CD4-positive, CD25-positive, alpha-beta regulatory T cell (primary cell): ENCODE measurements around the gene EMX2. TPM values are rescaled to one million over a fixed set of nuclear protein-coding genes. Genes with fewer than 3 reads are reported as not detected.

Experiments
- ATAC-seq, 2 donors: fragments of 150-1000 bp; cut with Tn5 transposase; one replicate each; pipeline ENCODE4 v1.10.0; 2021; ENCODE audit warnings: low read depth in 2 of 2, moderate number of reproducible peaks in 2 of 2, moderate library complexity in 1 of 2
- DNase-seq, 3 donors: peaks; one replicate each; pipeline versions ENCODE4 v3.0.0 to v3.0.0-alpha.2; 2012 to 2022; ENCODE audit warnings: mixed read lengths in 1 of 3
- H3K27ac ChIP-seq: one replicate; pipeline ENCODE4 v1.7.0; 2013; ENCODE audit warnings: mild to moderate bottlenecking, low read length; ENCODE audit not compliant: insufficient read depth, poor library complexity, severe bottlenecking
- H3K27me3 ChIP-seq: one replicate; pipeline ENCODE4 v1.7.0; 2013; ENCODE audit warnings: low read length; ENCODE audit not compliant: control insufficient read depth, insufficient read depth
- H3K36me3 ChIP-seq: one replicate; pipeline ENCODE4 v1.7.0; 2013; ENCODE audit warnings: mild to moderate bottlenecking, low read length, moderate library complexity; ENCODE audit not compliant: control insufficient read depth, insufficient read depth
- H3K4me1 ChIP-seq: 2 replicates; pipeline ENCODE4 v1.7.0; 2013; ENCODE audit warnings: mild to moderate bottlenecking, low read length; ENCODE audit not compliant: insufficient read depth, control insufficient read depth, poor library complexity, severe bottlenecking
- H3K4me3 ChIP-seq: one replicate; pipeline ENCODE4 v1.7.0; 2013; ENCODE audit warnings: low read depth, mild to moderate bottlenecking, low read length, moderate library complexity
- H3K9me3 ChIP-seq, 2 experiments: 1 replicate in 1 of 2; 2 replicates in 1 of 2; pipeline ENCODE4 v1.7.0; 2013; ENCODE audit warnings: low read length in 2 of 2, mild to moderate bottlenecking in 1 of 2, moderate library complexity in 1 of 2; ENCODE audit not compliant: control insufficient read depth in 2 of 2
- H3K27ac Mint-ChIP-seq, 3 donors: one replicate each; pipeline ENCODE4 v1.8.0; 2020 to 2022; ENCODE audit warnings: mild to moderate bottlenecking in 3 of 3, mixed read lengths in 3 of 3, moderate library complexity in 2 of 3
- H3K27me3 Mint-ChIP-seq: one replicate; pipeline ENCODE4 v1.8.0; 2022; ENCODE audit warnings: mild to moderate bottlenecking, mixed read lengths
- H3K36me3 Mint-ChIP-seq: one replicate; pipeline ENCODE4 v1.8.0; 2020; ENCODE audit warnings: mixed read lengths
- H3K4me1 Mint-ChIP-seq, 4 donors: one replicate each; pipeline ENCODE4 v1.8.0; 2020 to 2022; ENCODE audit warnings: mixed read lengths in 4 of 4, mild to moderate bottlenecking in 1 of 4
- H3K4me3 Mint-ChIP-seq, 4 donors: one replicate each; pipeline ENCODE4 v1.8.0; 2020 to 2022; ENCODE audit warnings: mild to moderate bottlenecking in 4 of 4, mixed read lengths in 4 of 4, moderate library complexity in 3 of 4
- H3K9me3 Mint-ChIP-seq, 7 donors: one replicate each; pipeline ENCODE4 v1.8.0; 2020 to 2022; ENCODE audit warnings: mixed read lengths in 7 of 7, mild to moderate bottlenecking in 3 of 7, moderate library complexity in 2 of 7
- polyA plus RNA-seq, 4 donors: library from polyadenylated mRNA; unstranded; fragments of 300-500 nt; fragmentation: Illumina TruSeq; gene quantifications; one replicate each; pipeline ENCODE4 v1.2.3, GENCODE V29; 2021
- total RNA-seq: library from RNA; stranded (reverse); gene quantifications from one replicate; pipeline ENCODE4 v1.2.3, GENCODE V29; 2022

EMX2 gene
- total and polyA plus RNA-seq, 5 donors from 2014 or later: not detected

DNA sequence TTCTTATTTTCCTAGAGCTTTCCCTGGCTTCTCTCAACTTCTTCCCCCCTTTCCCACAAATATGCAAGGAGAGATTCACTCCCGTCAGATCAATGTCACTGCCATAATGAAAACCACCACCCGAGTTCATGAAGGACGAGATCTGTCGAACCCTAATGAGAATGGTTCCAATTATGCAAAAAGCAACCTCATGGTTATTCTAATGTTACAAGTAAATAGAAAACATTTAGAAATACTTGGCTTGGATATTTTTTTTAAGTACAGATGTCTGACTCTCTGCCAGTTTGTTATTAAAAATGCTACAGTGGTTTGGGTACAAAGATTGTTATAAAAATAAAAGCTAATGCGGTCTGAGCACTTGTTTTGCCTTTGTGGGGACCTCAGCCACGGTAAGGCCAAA lies 25.9 kb upstream of the EMX2 start:
- no peaks in the 10 kb centered on the region for H3K4me1 ChIP-seq
- H3K27ac ChIP-seq: no peak overlapping the region
- peaks cover 7% of the 10 kb centered on the region for H3K27me3 ChIP-seq
- ATAC-seq (no peak), DNase-seq (no peak)
- Mint-ChIP-seq H3K36me3 (no peaks in the 10 kb centered on the region), H3K4me3 (no peak overlapping the region), H3K4me1 (peaks cover 0 to 4% (median 0%) of the 10 kb centered on the region in 4 donors), H3K27me3 (peaks cover 39% of the 10 kb centered on the region), H3K9me3 (peaks cover 0 to 3% (median 0%) of the 10 kb centered on the region in 7 donors), H3K27ac (no peak overlapping the region)
- no peak overlapping the region for H3K4me3 ChIP-seq
- no peaks in the 10 kb centered on the region for H3K9me3 ChIP-seq
- no peaks in the 10 kb centered on the region for H3K36me3 ChIP-seq

DNA sequence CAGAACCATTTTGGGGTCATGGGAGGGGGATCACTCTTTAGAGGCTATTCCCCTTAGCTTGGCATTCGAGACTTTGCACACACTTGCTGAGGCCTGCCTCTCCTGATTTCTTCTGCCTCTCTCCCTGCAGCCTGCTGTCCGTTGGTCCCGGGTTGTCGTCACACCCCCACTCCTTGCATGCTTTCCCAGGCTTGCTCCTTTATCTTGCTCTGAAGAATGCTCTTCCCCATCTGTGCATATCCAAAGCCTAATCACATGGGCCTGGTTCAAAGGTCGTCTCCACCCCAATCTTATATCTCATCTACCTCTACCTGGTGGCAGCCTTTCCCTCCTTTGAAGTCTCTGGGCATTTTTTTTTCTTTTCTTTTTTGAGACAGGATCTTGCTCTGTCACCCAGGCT lies 24.3 kb upstream of the EMX2 start:
- DNase-seq: no peak
- no peaks in the 10 kb centered on the region for H3K36me3 Mint-ChIP-seq
- ATAC-seq: no peak
- Histone ChIP-seq H3K27me3 (peaks cover 7% of the 10 kb centered on the region), H3K27ac (no peak overlapping the region), H3K4me1 (no peaks in the 10 kb centered on the region), H3K36me3 (no peaks in the 10 kb centered on the region), H3K9me3 (no peaks in the 10 kb centered on the region), H3K4me3 (no peak overlapping the region)
- H3K27ac Mint-ChIP-seq: no peak overlapping the region
- H3K4me3 Mint-ChIP-seq: no peak overlapping the region
- H3K27me3 Mint-ChIP-seq: peaks cover 34% of the 10 kb centered on the region
- peaks cover 0 to 4% (median 0%) of the 10 kb centered on the region in 4 donors for H3K4me1 Mint-ChIP-seq
- peaks cover 0 to 3% (median 0%) of the 10 kb centered on the region in 7 donors for H3K9me3 Mint-ChIP-seq

DNA sequence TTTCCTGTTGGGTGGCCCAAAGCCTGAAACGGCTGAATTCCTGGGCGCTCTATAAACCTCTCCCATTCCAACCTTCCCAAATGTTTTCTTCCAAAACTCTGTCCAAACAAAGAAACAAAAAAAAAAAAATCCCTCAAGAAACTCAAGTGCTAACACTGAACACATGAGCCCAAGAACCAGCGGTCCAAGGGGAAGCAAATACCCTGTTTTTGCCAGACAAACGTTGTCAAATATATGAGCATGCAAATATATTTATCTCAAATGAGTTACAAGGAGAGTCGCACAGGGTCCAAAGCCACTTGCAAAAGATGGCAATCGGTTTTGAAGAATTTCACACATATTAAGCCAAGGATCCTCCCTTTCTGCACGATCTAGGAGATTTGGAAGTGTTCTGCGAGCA lies 23.3 kb upstream of the EMX2 start:
- Histone ChIP-seq H3K27ac (no peak overlapping the region), H3K27me3 (peaks cover 7% of the 10 kb centered on the region), H3K4me3 (no peak overlapping the region), H3K4me1 (no peaks in the 10 kb centered on the region), H3K36me3 (no peaks in the 10 kb centered on the region), H3K9me3 (no peaks in the 10 kb centered on the region)
- no peak overlapping the region for H3K27ac Mint-ChIP-seq
- H3K4me1 Mint-ChIP-seq: peaks cover 0 to 4% (median 0%) of the 10 kb centered on the region in 4 donors
- H3K27me3 Mint-ChIP-seq: peaks cover 45% of the 10 kb centered on the region
- no peaks in the 10 kb centered on the region for H3K36me3 Mint-ChIP-seq
- H3K4me3 Mint-ChIP-seq: no peak overlapping the region
- ATAC-seq (no peak), DNase-seq (no peak)
- H3K9me3 Mint-ChIP-seq: peaks cover 0 to 3% (median 0%) of the 10 kb centered on the region in 7 donors

DNA sequence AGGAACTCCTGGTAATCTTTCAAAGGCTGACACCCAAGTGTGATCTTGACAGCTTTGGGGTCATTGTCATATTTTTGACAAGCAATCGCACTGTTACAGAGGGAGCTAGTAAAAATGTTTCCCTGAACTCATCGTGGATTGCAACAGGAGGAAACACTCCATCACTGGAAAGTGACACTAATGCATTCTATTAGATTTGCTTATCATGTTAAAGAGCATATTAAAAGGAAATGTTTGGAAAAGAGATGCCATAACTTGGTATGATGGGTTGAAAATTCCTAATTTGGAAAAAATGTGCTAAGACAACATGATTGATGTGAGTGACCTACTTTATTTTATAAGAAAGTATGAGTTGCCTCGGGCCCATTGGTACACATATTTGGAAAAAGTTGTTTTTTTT lies 22.7 kb upstream of the EMX2 start:
- H3K36me3 ChIP-seq: no peaks in the 10 kb centered on the region
- Mint-ChIP-seq H3K9me3 (peaks cover 0 to 3% (median 0%) of the 10 kb centered on the region in 7 donors), H3K36me3 (no peaks in the 10 kb centered on the region), H3K27ac (no peak overlapping the region), H3K4me1 (peaks cover 0 to 4% (median 0%) of the 10 kb centered on the region in 4 donors), H3K4me3 (no peak overlapping the region), H3K27me3 (peaks cover 48% of the 10 kb centered on the region)
- H3K4me3 ChIP-seq: no peak overlapping the region
- H3K4me1 ChIP-seq: no peaks in the 10 kb centered on the region
- no peak for ATAC-seq
- peaks cover 7% of the 10 kb centered on the region for H3K27me3 ChIP-seq
- no peak overlapping the region for H3K27ac ChIP-seq
- no peaks in the 10 kb centered on the region for H3K9me3 ChIP-seq
- DNase-seq: no peak

DNA sequence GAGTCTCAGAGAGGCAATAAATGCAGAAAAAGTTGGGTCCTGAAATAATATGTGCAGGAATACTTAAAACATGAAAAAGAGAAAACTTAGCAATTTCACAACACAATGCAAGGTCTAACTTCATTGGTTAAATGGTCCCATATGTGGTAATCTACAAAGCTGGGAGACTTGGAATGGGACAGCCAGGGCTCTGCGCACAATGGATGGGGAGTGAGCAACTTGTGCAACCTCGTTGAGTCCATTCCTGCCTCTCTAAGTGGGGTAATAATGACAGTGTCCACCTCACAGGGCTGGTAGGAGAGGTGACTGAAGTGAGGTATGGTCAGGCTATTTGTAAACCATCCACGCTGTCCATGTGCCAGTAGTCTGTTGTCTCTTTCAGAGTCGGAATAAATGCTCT lies 11.8 kb upstream of the EMX2 start:
- DNase-seq: no peak

DNA sequence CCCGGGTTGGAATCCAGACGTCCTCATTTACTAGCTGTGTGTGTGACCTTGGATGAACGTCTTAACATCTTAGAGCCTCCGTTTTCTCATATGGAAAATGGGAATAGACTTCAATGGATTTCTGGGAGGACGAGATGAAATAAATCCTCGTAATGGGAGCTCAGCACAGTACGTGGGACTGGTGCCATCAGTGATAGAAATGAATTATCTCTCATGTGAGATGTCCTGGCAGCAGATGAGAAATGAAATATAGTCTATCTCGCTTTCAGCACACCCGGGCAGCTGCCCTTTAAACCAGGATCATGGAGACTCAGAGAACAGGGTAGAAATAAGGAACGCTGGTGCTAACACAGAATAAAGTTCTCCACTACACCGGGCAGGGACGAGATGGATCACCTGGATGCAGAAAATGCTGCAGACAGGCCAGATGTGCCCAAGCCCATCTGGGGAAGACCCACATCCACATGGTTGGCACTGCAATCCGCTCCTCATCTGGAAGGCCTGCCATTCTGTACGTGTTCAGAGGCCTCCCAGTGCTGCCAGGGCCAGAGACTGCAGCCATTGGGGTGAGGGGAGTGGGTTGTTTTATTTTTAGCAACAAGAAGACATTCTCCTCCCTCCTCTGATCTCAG lies 11.1 kb upstream of the EMX2 start:
- Histone ChIP-seq H3K36me3 (no peaks in the 10 kb centered on the region), H3K9me3 (no peaks in the 10 kb centered on the region), H3K4me1 (no peaks in the 10 kb centered on the region), H3K27me3 (peaks cover 30% of the 10 kb centered on the region), H3K4me3 (no peak overlapping the region), H3K27ac (no peak overlapping the region)
- H3K36me3 Mint-ChIP-seq: no peaks in the 10 kb centered on the region
- no peak overlapping the region for H3K27ac Mint-ChIP-seq
- no peak for DNase-seq
- H3K4me1 Mint-ChIP-seq: peaks cover 0 to 2% (median under 1%) of the 10 kb centered on the region in 4 donors
- peaks cover 76% of the 10 kb centered on the region for H3K27me3 Mint-ChIP-seq
- ATAC-seq: no peak
- no peak overlapping the region for H3K4me3 Mint-ChIP-seq
- peaks cover 0 to 3% (median 0%) of the 10 kb centered on the region in 7 donors for H3K9me3 Mint-ChIP-seq

More for the DNA sequence above, 11.8 kb upstream of the EMX2 start:
- Histone ChIP-seq H3K27ac (no peak overlapping the region), H3K27me3 (peaks cover 30% of the 10 kb centered on the region), H3K36me3 (no peaks in the 10 kb centered on the region), H3K4me1 (no peaks in the 10 kb centered on the region), H3K4me3 (no peak overlapping the region), H3K9me3 (no peaks in the 10 kb centered on the region)
- H3K9me3 Mint-ChIP-seq: peaks cover 0 to 3% (median 0%) of the 10 kb centered on the region in 7 donors
- no peaks in the 10 kb centered on the region for H3K36me3 Mint-ChIP-seq
- no peak overlapping the region for H3K4me3 Mint-ChIP-seq
- peaks cover 69% of the 10 kb centered on the region for H3K27me3 Mint-ChIP-seq
- ATAC-seq: no peak
- H3K27ac Mint-ChIP-seq: no peak overlapping the region
- H3K4me1 Mint-ChIP-seq: peaks cover 0 to 2% (median 0%) of the 10 kb centered on the region in 4 donors

DNA sequence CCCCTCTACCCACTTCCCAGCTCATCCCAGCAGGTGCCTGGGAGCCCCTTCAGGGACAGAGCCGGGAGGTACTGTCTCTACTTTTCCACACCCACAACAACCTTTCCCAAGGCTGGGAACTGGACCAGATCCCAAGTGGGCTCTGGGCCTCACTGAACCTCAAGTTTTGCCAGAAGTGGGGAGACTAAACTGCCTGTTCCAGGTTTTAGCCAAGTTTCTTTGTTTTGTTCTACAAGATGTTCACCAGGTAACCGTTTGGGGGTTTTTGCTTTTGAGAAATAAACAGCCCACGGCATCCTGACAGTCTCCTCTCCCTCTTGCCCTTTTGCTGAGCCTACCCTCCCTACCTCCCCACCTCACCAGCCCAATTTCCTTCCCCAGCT lies 10.6 kb upstream of the EMX2 start:
- Histone ChIP-seq H3K4me1 (no peaks in the 10 kb centered on the region), H3K36me3 (no peaks in the 10 kb centered on the region), H3K9me3 (no peaks in the 10 kb centered on the region), H3K4me3 (no peak overlapping the region), H3K27ac (no peak overlapping the region), H3K27me3 (peaks cover 26% of the 10 kb centered on the region)
- Mint-ChIP-seq H3K9me3 (peaks cover 0 to 3% (median 0%) of the 10 kb centered on the region in 7 donors), H3K4me1 (peaks cover 0 to 2% (median under 1%) of the 10 kb centered on the region in 4 donors), H3K36me3 (no peaks in the 10 kb centered on the region), H3K27ac (peak overlapping the region in 1 of 3 donors; percentile 49), H3K4me3 (no peak overlapping the region), H3K27me3 (peaks cover 79% of the 10 kb centered on the region)
- DNase-seq (no peak), ATAC-seq (no peak)
